Measurements from ENCODE around the gene FZD7.

- no peak for TF ChIP-seq POLR2A (IDR thresholded peaks at IDR 0.05)
- no peak for TF ChIP-seq CTCF (IDR thresholded peaks at IDR 0.05)
Measured at GRCh38 chr2:202023198-202023903, 10.3 kb upstream of the FZD7 start.

Data from body of pancreas (tissue), 4 donors.